IPS-20b (cell line): ENCODE measurements around the gene CES5A.
"Not testable (repeated sequence)": the region's sequence is repeated elsewhere in the genome, so short reads cannot be mapped to it uniquely, and the experiment has no call there.

ENCODE experiments used
- H3K27ac ChIP-seq: one replicate; pipeline ENCODE4 v1.5.1; 2013; ENCODE audit warnings: low read length
- H3K27me3 ChIP-seq: 2 replicates; pipeline ENCODE4 v1.6.1; 2013; ENCODE audit warnings: mild to moderate bottlenecking, low read length, inconsistent platforms; ENCODE audit not compliant: insufficient read depth
- H3K36me3 ChIP-seq: 2 replicates; pipeline ENCODE4 v1.6.1; 2013; ENCODE audit warnings: low read depth, mild to moderate bottlenecking, inconsistent platforms, low read length, moderate library complexity; ENCODE audit not compliant: insufficient read depth
- H3K4me1 ChIP-seq: 2 replicates; pipeline ENCODE4 v1.6.1; 2013; ENCODE audit warnings: mild to moderate bottlenecking, control low read depth, inconsistent platforms, low read length, moderate library complexity; ENCODE audit not compliant: insufficient read depth
- H3K4me3 ChIP-seq: 2 replicates; pipeline ENCODE4 v1.5.1; 2013; ENCODE audit warnings: mild to moderate bottlenecking, low read length, inconsistent platforms
- H3K9ac ChIP-seq: 2 replicates; pipeline ENCODE4 v1.6.1; 2013; ENCODE audit warnings: low read depth, mild to moderate bottlenecking, inconsistent platforms, low read length, moderate library complexity
- H3K9me3 ChIP-seq: 2 replicates; pipeline ENCODE4 v1.6.1; 2013; ENCODE audit warnings: mild to moderate bottlenecking, low read depth, low read length, inconsistent platforms; ENCODE audit not compliant: insufficient read depth

Gene CES5A, protein sequence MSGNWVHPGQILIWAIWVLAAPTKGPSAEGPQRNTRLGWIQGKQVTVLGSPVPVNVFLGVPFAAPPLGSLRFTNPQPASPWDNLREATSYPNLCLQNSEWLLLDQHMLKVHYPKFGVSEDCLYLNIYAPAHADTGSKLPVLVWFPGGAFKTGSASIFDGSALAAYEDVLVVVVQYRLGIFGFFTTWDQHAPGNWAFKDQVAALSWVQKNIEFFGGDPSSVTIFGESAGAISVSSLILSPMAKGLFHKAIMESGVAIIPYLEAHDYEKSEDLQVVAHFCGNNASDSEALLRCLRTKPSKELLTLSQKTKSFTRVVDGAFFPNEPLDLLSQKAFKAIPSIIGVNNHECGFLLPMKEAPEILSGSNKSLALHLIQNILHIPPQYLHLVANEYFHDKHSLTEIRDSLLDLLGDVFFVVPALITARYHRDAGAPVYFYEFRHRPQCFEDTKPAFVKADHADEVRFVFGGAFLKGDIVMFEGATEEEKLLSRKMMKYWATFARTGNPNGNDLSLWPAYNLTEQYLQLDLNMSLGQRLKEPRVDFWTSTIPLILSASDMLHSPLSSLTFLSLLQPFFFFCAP

DNA sequence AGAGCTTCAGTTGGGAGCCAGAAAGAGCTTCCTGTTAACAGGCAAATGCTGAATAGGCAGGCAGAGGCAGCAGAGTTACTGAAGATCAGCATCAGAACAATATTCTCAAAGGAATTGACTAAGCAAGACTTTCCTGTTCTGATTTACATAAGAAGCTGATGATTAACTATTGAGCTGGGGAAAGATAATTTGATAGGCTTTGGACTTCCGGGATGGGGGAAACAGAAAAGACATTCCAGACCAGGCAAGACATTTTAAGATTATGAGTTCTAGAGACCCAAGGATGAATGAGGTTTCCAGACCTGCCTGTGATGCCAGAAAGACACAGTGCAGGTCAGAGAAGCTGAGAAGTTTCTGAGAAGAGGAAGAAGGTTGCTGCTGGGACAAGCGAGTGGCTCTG is at the start of gene CES5A:
TSS of gene CES5A (minus strand) at position 101 of the 400 bp plus-strand sequence. CDS start 152 bp downstream, outside the sequence.
- Histone ChIP-seq H3K9me3 (no peaks in the 10 kb centered on the region), H3K36me3 (no peaks in the 10 kb centered on the region), H3K27me3 (no peaks in the 10 kb centered on the region), H3K27ac (no peak within 1 kb of the TSS), H3K9ac (no peak within 1 kb of the TSS), H3K4me1 (no peaks in the 10 kb centered on the region), H3K4me3 (no peak within 1 kb of the TSS)

DNA sequence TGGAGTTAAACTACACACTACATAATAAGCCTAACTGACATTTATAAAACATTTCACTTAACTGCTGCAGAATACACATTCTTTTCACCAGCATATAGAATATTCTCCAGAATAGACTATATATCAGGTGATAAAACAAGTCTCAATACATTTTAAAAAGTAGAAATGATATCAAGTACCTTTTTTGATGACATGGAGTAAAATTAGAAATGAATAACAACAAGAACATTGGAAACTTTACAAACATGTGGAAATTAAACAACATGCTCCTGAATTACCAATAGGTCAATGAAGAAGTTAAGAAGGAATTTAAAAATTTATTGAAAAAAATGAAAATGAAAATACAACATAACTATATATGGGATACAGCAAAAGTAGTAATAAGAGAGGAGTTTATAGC is 47.5 kb upstream of the CES5A start:
- Histone ChIP-seq H3K27me3 (no peaks in the 10 kb centered on the region; the same call in 1 of the 2 replicates), H3K4me3 (no peak overlapping the region), H3K27ac (no peak overlapping the region), H3K9me3 (no peaks in the 10 kb centered on the region; the same call in 1 of the 2 replicates), H3K4me1 (no peaks in the 10 kb centered on the region), H3K9ac (no peak overlapping the region), H3K36me3 (no peaks in the 10 kb centered on the region)

DNA sequence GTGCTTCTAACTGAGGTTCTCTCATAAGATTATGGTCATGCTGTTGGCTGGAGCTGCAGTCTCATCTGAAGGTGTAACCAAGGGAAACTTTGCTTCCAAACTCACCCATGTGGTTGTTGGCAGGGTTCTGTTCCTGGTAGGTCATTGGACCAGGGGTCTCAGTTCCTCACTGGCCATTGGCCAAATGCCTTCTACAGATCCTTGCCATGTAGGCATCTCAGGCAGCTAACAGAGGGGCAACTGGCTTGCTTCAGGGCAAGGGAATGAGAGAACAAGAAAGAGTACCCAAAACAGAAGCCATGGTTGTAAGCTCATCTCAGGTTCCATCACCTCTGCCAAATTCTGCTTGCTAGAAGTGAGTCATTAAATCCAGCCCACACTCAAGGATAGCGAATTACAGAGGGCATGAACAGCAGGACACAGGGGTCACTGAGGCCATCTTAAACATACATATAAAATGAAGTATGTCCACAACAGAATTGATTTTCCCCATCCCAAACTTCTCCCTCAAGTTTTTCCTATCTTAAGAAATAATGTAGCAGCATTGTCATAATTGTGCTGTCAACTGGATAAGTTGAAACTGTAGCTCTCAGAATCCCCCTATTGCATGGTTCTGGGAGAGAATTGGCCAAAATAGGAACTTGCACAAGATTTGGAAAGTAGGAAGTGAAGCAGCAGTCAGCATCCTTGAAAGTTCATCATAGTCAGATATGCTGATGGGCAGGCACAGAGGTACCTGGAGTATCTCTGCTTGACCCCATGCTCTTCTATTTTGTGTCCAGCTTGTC is 42.4 kb upstream of the CES5A start:
- H3K9ac ChIP-seq, result no peak overlapping the region
- H3K36me3 ChIP-seq, result no peaks in the 10 kb centered on the region
- H3K9me3 ChIP-seq, result no peaks in the 10 kb centered on the region
- no peak overlapping the region for H3K27ac ChIP-seq
- peaks cover 2% of the 10 kb centered on the region; the same call in 1 of the 2 replicates for H3K4me1 ChIP-seq
- no peaks in the 10 kb centered on the region; the same call in 1 of the 2 replicates for H3K27me3 ChIP-seq
- no peak overlapping the region for H3K4me3 ChIP-seq

DNA sequence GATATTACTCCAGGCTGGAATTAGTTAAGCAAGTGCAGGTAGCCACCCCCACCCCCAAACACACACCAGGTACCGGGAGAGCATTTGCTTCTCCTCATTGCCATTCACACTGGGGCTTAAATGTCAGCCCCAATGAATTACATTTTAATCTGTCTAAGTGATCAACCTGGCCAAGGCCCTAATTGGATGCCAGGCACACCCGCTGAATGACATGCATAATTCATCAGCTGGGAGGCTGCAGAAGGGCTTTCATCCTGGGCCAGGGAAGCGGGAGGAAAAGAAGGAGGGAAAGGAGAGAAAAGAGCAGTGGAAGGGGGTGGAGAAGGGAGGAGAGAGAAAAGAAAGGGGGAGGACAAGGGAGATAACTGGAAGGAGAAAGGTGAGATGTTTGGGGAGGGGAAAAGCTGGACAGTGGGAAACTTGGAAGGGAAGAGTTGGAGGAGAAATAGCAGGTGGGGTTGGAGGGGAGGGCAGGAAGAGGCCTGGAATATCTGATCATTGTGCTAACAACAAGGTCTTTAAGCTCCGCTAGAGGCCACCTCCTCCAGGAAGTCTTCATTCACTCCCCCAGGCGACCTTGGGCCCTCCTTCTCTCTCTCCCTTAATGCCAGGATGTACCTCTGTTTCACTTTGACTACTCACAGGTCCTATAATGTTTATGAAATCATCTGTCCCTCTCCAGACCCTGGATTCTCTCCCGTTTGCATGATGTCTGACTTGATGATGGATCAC is 40.1 kb upstream of the CES5A start:
- H3K4me1 ChIP-seq, result peaks cover 2% of the 10 kb centered on the region; the same call in 1 of the 2 replicates
- H3K36me3 ChIP-seq, result no peaks in the 10 kb centered on the region

DNA sequence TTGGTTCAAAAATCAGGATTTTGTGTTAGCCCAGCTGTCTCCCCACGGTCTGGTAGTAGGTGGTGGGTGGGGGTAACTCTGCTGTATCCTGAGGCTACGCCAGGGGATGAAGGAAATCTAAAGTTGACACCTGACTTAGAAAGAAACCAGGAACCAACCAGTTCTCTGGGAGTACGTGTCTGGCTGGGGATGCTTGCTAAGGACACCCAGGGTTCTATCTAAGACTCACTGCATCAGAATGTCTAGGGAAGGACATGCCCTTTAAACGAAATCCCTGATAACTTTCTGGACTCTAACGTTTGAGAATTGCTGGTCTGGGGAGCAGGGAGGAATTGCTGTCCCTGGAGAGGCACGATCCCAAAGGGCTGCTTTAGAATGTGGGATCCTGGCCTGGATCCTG is 39.2 kb upstream of the CES5A start:
- Histone ChIP-seq H3K27me3 (no peaks in the 10 kb centered on the region; the same call in 1 of the 2 replicates), H3K36me3 (no peaks in the 10 kb centered on the region), H3K9ac (no peak overlapping the region), H3K27ac (no peak overlapping the region), H3K9me3 (no peaks in the 10 kb centered on the region), H3K4me3 (no peak overlapping the region), H3K4me1 (peaks cover 2% of the 10 kb centered on the region; the same call in 1 of the 2 replicates)

More for the DNA sequence above, 40.1 kb upstream of the CES5A start:
- Histone ChIP-seq H3K9me3 (no peaks in the 10 kb centered on the region), H3K27ac (no peak overlapping the region), H3K9ac (no peak overlapping the region), H3K27me3 (no peaks in the 10 kb centered on the region; the same call in 1 of the 2 replicates), H3K4me3 (no peak overlapping the region)

DNA sequence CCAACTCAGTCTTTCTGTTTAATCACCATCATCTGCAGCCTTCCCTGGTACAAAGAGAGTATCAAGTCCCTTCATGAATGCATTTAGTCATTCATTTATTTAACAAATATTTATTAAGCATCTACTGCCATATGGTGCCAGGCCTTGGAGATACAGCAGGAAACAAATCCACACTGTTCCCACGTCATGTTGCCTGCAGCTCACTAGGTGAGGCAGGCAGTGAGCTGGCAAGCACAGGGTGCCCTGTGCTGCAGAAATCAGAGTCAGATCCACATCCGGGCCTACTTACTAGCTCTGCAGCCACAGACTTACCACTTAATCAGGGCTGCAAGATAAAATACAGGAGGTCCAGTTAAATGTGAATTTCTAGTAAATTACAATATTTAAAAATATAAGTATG is 38.5 kb upstream of the CES5A start:
- no peak overlapping the region for H3K9ac ChIP-seq
- no peaks in the 10 kb centered on the region for H3K36me3 ChIP-seq
- H3K27ac ChIP-seq, result no peak overlapping the region
- no peak overlapping the region for H3K4me3 ChIP-seq
- H3K9me3 ChIP-seq, result no peaks in the 10 kb centered on the region
- H3K4me1 ChIP-seq, result peaks cover 2% of the 10 kb centered on the region; the same call in 1 of the 2 replicates
- H3K27me3 ChIP-seq, result no peaks in the 10 kb centered on the region; the same call in 1 of the 2 replicates

DNA sequence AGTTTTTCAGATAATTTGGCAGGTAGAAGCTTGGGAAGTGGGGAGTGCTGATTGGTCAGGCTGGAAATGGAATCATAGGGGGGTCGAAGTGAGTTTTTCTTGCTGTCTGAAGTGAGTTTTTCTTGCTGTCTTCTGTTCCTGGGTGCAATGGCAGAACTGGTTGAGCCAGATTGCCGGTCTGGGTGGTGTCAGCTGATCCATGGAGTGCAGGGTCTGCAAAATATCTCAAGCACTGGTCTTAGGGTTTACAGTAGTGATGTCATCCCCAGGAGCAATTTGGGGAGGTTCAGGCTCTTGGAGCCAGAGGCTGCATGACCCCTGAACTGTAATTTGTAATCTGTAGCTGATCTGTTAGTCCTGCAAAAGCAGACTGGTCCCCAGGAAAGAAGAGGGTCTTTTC is 37.9 kb upstream of the CES5A start:
- not testable (repeated sequence) for H3K27me3 ChIP-seq, H3K9ac ChIP-seq, H3K36me3 ChIP-seq, H3K9me3 ChIP-seq, H3K4me3 ChIP-seq, H3K4me1 ChIP-seq, H3K27ac ChIP-seq

DNA sequence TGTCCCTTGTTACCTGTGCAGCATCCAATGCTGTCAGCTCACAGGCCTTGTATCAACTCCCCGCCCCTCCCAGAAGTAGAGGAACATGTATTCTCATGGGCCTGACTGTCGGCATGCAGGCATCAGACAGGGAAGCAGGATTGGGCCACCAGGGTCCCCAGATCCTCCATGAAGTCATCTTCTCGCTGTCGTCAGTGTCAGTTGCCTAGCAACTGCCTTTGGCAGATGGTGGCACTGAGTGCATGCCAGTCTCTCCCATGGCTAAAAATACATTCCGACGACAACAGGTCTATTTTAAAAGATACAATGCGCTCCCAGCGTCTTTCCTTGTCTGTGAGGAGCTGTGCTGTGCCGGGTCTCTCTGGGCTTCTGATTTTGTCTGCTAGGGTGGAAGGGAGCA is 36.8 kb upstream of the CES5A start:
- Histone ChIP-seq H3K27me3 (no peaks in the 10 kb centered on the region), H3K27ac (no peak overlapping the region), H3K4me3 (no peak overlapping the region), H3K36me3 (no peaks in the 10 kb centered on the region), H3K9ac (no peak overlapping the region), H3K9me3 (no peaks in the 10 kb centered on the region), H3K4me1 (peaks cover 2% of the 10 kb centered on the region; the same call in 1 of the 2 replicates)

DNA sequence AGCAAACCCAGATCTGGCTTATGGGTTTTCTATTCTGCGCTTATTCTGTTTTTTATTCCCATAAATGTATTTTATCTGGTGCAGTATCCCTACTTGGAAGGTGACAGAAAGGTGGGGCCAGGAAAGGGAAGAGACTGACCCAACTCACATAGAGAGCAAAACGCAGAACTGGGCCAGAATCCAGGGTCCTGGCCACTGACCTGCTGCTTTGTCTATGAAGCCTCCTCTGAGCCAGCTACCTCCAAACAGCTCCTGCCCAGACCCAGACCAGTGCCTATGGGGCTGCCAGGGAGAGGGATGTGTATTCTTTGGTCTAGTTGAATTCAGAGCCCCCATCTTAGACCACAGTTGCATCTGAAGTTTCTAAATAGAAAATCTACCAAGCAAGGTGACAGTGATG is 36.4 kb upstream of the CES5A start:
- H3K27me3 ChIP-seq, result no peaks in the 10 kb centered on the region
- no peak overlapping the region for H3K27ac ChIP-seq

DNA sequence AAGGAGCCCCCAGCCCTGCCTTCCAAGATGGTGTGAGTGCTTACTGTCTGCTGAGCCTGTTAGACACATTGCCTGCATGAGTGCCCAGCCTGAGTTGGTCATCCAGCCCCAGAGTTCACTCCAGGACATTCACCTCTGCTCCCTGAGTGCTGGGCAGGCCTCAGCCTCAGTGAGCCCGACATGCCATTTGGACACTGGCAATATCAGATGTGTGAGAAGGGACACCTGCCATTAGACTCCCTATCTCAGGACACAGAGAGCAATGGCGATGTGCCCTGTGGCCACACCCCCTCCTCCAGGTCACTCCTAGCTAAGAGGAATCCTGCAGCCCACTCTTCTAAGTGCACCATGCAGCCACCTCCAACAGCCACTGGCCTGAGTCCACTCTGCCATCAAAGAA is 34.7 kb upstream of the CES5A start:
- Histone ChIP-seq H3K27ac (no peak overlapping the region), H3K4me3 (no peak overlapping the region), H3K27me3 (no peaks in the 10 kb centered on the region), H3K9me3 (no peaks in the 10 kb centered on the region), H3K4me1 (no peaks in the 10 kb centered on the region), H3K9ac (no peak overlapping the region), H3K36me3 (no peaks in the 10 kb centered on the region)

More for the DNA sequence above, 36.4 kb upstream of the CES5A start:
- H3K9me3 ChIP-seq, result no peaks in the 10 kb centered on the region
- peaks cover 2% of the 10 kb centered on the region; the same call in 1 of the 2 replicates for H3K4me1 ChIP-seq
- no peak overlapping the region for H3K4me3 ChIP-seq
- no peaks in the 10 kb centered on the region for H3K36me3 ChIP-seq
- H3K9ac ChIP-seq, result no peak overlapping the region

DNA sequence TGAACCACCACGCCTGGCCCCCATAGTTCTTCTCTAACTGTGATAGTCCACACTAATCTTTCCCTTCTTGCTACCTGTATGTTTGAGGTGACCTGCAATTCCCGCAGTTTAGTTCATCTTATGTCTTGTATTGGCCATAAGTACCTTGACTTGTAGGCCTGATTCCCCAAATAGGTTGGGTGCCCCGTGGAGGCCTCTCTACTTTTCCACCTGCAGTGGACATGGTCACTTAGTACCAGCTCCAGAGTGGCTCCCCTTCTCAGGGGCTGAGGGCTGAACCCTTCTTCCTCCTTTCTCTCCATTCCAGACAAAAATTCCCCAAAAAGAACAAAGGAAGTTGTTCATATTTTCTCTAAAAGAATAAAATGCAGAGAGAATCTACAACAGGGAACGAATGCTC is 33.5 kb upstream of the CES5A start:
- Histone ChIP-seq H3K9ac (no peak overlapping the region), H3K9me3 (peaks cover 7% of the 10 kb centered on the region; the same call in 1 of the 2 replicates), H3K27ac (no peak overlapping the region), H3K4me3 (no peak overlapping the region), H3K4me1 (no peaks in the 10 kb centered on the region), H3K36me3 (no peaks in the 10 kb centered on the region), H3K27me3 (no peaks in the 10 kb centered on the region)
